RCC 7860 (cell line): ENCODE results near the gene TSFM.

Source experiments
- DNase-seq: peaks from one replicate; pipeline ENCODE4 v3.0.0-alpha.2; 2015; ENCODE audit warnings: low spot score
- FAIRE-seq: peaks from 2 replicates; lab custom pipeline; 2012; peaks lifted over from hg19 to GRCh38; lab: Jason Lieb, UNC

The TSFM gene

DNA sequence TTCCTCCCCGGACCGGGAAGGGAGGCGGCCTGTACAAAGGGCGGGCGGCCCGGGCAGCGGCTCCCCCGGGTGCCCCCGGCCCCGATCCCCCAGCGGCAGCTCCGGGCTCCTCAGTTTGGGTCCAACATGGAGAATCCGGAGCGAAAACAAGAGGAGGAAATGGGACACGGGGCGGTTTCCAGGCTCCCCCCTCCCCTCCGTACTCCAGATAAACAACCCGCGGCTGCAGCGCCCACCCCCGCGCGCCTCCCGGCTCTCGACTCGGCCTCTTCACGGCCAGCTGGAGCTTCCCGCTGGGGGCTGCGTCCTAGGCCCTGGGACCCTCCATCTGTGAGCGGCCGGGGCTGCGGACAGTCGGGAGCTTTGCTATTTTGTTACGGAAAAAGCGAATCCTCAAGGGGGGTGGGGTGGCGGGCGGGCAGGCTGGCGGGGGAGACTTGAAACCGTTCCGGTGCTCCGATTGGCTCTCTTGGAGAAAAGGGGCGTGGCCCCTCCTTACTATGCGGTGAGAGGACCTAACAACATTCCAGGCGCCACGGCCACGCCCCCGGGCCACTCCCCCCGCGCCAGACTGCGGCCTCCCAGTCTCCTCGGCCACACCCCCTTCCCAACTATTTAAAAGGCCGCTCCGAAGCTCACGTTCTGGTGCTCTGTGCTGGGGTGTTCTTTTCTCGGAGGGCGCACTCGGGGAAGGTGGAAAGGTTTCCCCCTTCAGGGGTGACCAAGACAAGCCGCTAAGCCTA lies 64.2 kb downstream of the TSFM start, which contains the start of gene CTDSP2:
Gene CTDSP2, minus strand, starts transcription at position 153 of the 743 bp plus-strand sequence. CDS start 294 bp downstream, outside the sequence.
- no peak for FAIRE-seq
- DNase-seq: peak; percentile 88
